GM18507 (cell line): ENCODE measurements around the gene CDHR5.
A peak's percentile ranks its signal among the peaks of the same experiment; 100 is the strongest.

Experiments
- DNase-seq: peaks from one replicate; pipeline ENCODE4 v3.0.0; 2011; ENCODE audit warnings: low read depth; ENCODE audit not compliant: insufficient read length; ENCODE audit errors: extremely low spot score
- FAIRE-seq: peaks from 2 replicates; lab custom pipeline; 2011; peaks lifted over from hg19 to GRCh38; lab: Jason Lieb, UNC

CDHR5 gene

DNA sequence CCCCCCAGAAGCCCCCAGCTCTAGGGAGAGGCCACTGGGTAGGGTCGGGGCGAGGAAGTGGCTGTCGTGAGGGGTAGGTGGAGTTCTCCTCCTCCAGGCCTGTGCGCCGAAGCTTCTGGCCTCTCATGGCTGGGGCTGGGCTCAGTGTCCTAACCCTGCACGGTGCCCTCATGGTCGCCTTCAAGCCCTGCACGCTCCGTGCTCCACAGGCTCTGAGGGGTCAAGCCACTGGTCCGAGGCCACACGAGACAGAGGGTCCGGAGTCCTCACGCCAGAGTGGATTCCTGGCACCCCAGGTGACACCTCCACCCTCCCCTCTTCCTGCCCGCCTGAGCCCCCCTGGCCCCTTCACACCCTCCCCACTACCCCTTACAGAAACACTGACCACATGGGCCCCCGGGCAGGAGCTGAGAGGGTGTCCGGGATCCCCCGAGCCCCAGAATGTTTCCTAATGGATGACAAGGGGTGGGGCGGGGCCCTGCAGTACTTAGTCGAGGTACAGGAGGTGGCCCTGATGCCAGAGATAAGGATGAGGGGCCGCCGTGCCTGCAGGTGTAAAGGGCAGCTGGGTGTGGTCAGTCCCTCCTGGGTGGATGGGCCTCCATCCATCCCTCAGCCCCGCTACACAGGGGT lies 997 bp upstream of the CDHR5 start:
- no peak for FAIRE-seq
- no peak for DNase-seq

DNA sequence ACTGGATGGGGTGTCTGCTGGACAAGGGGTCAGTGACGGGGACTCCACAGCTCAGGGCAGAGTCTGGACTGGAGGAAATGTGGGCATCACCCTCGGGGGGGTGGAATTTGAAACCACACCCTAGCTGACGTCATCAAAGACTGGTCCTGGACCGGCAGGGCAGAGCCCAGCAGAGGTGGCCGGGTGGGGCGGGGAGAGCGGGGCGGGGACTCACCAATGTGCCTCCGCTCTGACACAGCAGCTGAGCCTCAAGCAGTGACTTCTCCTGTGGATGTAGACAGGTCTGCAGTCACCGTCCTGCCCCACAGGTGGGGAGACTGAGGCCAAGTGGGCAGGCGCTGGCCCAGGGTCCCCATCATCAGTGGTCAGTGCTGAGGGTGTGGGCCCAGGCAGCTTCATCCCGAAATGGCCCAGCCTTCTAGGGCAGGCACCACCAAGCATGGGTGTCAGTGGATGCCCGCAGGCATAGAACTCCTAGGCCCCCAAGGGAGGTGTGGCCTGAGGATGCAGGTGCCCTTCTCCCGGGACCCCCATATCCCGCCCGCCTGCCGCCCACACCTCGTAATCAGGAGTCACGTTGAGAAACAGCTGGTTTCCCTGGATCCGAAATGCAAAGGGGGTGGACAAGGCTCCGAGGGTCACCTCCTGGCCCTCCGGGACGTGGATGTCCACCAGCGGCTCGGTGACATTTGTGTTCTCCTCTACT lies 603 bp downstream of the CDHR5 start:
- DNase-seq (no peak), FAIRE-seq (no peak)

DNA sequence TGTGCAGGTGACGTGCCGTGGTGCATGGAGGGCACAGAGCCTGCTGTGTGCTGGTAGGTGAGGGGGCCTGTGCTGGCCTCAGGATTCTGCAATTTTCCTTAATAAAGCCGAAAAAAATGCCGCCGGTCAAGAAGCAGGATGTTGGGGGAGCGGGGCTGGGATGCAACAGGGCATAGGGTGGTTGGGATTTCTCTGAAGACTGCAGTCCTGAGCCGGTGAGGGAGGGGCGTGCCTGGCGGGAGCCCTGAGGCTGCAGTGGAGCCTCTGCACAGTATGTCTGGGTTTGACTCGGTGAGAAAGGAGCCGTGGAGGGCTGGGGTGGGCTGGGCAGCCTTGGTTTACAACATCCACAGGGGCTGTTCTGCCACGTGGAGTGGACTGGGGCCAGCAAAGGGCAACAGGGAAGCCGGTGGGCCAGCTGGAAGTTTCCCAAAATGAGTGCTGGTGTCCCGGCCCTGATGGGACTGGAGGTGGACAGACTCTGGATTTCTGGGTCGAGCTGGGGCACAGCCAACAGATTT lies 1.3 kb downstream of the CDHR5 start:
- DNase-seq (no peak), FAIRE-seq (no peak)

DNA sequence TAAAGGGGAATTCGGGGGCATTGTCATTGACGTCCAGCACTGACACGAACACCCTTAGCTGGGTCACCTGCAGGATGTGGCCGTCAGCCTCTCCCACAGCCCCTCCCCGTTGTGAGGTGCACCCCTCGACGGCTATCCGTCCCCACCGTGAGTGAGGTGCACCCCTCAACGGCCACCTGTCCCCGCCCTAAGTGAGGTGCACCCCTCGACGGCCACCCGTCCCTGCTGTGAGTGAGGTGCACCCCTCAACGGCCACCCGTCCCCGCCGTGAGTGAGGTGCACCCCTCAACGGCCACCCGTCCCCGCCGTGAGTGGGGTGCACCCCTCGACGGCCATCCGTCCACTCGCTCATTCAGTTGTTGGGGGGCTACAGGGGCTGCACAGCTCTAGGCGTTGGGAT lies 2.9 kb downstream of the CDHR5 start:
- no peak for DNase-seq
- no peak for FAIRE-seq

DNA sequence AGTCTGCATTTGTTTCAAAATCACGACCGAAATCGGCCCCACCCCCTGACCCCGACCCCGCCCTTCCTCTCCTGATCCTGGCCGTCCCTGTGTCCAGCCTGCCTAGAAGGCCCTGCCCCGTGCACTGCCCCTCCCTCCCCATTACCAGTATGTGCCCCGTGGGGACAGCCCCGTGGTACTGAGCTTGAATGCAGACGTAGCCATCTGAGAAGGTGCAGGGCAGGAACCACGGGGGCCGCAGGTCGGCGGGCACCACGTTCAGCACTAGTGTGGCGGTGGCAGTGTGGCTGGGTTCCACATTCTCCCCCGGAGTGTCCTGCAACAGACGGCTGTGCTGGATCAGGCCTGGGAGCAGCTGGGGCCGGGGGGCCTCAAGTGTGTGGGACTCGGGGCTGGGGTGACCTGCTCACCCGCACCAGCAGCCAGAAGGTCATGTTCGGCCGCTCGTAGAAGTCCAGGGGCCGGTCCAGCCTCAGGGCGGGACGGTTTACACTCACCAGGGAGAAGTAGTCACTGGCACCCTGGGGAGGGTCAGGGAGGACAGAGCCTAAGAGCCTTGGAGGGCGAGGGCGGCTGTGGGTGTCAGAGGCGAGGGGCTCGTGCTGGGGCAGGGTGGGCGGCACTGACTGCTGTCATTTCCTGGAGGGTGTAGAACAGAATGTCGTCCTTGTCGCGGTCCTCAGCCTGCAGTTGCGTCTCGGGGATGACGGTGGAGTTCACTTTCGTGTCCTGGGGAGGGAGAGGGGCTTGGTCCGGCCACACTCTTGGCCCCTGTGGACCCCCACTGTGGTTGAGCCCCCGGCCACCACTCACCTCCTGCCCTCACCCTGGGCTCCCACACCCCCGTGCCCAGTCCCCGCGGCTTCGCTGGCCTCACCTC lies 3.6 kb downstream of the CDHR5 start:
- DNase-seq = no peak
- FAIRE-seq = no peak

DNA sequence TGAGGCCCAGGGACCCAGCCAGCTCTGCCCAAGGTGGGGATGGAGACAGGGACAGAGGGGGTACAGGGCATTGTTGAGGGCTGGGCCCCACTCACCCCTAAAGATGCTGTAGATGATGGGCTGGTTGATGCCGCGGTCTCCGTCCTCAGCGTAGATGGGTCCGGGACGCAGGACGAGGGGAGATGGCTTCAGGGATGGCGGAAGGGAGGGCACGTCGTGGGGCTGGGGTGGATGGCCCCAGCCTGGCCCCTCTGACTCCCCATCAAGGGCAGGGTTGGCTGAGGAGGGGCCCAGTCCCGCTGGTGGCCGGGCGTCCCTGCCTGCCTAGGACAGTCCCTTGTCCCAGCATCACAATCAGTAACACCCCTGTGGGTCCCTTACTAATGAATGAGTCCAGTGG lies 4.6 kb downstream of the CDHR5 start:
- no peak for DNase-seq
- FAIRE-seq = no peak

DNA sequence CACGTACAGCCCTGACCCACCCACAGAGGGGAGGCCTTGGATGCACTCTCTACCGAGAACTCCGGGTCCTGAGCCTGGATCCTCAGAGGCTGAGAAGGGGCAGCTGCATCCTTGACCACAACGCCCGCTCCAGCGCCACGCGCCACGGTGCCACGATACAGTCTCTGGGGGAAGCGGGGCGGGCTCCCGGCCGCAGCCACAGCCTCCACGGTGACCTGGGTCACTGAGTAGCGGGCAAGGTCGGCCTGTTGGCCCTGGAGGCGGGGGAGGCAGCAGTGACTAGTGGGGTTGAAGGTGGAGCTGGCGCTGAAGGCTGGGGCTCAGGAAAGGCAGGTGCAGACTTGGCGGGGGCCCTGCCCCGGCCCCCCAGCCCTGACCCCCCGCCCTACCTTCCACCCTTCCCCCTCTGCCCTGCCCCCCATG lies 5.1 kb downstream of the CDHR5 start:
- FAIRE-seq (no peak), DNase-seq (no peak)

DNA sequence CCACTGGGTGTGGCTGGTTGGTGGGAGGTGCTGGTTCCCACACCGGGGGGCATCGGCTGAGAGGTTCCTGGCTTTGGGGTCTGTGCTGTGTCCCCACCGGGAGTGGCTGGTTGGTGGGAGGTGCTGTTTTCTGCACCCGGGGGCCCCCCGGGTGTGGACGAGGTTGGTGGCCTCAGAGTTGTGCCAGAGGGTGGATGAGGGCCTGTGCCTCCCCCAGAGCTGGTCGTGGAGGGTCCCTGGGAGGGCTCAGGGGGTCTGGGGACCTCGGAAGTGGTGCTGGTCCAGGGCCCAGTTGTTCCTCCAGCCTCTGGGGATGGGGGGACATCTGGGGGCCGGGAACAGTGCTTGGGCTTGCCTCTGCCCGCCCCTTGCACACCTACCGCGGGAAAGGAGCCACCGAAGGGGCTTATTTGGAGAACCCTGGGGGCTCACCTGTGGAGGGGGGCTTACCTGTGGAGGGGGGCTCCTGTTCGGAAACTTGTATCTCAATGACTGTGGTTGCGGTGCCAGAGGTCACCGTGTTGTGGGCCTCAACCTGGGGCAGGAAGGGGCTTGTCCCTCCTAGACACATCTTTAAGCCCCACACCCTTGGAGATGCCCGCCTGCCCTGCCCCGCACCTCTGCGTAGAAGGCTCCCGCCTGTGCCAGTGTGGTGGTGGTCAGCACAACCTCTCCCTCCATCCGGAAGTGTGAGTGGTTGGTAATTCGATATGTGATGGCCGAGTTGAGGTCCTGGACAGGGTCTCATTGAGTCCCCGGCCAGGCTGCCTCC lies 5.7 kb downstream of the CDHR5 start:
- FAIRE-seq = no peak

DNA sequence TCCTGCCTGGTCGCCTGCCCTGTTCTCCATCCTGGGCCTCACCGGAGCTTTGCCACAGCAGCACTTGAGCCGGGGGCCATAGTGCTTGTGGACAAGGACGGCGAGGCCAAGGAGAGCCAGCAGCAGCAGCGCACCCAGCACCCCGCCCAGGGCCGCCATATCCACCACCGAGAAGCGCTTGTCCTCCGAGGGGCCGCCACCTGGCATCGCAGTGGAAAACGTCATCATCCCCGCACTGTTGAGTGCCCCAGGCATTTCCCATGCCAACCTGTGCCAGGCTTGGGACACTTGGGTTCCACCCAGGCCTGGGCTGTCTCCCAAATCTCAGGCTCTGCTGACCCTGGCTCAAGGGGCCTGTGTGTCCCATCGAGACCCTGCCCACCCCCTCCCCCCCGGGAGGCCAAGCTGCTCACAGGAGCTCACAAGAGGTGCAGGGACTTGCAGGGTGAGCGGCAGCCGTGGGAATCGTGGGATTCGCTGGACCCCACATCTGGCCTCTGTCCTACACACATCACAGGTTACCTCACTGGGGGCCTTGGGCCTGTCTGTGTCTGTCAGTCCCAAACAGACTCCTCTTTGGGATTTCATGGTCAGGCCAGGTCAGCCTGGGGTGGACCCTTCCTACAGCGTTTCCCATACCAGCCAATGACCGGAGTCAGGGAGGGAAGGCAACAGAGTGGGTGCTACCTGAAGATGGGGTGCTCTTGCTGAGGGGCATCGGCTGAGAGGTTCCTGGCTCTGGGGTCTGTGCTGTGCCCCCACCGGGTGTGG lies 6.7 kb downstream of the CDHR5 start:
- no peak for FAIRE-seq
- DNase-seq = no peak

More for the DNA sequence above, 5.7 kb downstream of the CDHR5 start:
- no peak for DNase-seq

DNA sequence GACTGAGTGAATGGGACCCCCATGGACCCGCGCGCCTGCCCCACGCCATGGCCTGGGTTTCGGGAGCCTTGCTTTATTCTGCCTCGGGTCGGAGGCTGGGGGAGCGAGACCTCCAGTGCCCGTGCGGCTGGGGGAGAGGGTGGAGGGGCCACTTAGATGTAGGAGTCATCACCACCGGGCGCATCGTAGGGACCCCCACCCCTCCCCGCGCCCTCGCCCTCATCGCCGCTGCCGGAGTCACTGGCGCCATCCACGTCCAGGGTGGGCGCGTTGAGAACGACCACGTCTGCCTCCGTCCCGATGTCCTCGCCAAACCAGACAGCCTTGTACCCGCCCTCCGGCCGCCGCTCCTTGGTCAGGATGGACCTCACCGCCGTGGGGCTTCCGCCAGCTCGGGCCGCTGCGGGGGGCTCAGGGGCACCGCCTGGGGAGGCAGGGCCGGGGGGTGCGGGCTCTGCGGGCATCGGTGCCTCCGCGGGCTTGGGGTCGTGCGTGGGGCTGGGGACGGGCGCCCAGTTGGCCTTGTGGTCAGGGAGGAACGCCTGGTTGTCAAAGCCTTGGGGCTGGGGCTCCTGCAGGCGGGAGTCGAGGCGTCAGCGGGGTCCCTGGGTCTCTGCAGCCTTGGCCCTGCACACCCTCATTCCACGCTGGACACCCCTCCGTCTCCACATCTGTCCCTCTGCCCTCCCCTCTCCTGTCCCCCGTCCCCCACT lies 7.4 kb downstream of the CDHR5 start:
- no peak for FAIRE-seq

DNA sequence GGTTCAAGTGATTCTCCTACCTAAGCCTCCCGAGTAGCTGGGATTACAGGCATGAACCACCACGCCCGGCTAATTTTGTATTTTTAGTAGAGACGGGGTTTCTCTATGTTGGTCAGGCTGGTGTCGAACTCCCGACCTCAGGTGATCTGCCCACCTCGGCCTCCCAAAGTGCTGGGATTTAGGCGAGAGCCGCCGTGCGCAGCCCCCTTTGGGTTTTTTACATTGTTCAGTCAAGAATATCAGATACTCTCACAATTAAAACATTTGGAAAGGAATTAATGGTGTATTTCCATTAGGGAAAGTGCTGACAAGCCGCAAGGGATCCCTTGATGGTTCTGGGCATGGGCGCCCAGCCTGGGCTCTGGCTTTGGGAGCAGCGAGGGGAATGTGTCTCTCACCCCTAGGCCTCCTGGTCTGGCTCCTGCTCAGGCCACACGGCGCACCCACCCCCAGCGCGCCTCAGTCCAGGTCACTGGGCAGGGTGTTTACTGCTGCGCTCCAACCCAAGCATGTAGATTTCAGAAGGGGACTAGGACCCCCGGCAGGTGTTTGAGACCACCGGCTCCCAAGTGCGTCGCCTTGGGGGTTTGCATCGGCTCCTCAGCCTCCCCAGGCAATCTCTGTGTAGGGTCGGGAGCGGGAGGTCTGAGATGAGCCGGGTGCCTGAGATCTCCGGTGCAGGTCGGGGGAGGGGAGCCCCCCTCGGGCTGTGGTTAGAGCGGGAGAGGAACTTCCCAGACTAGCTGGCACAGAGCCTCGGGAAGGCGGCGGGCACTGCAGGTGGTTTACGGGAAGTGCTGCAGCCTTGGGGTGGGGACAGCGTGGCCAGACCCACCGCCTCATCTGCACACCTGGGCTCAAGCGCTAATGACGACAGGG lies 8.2 kb downstream of the CDHR5 start:
- FAIRE-seq (no peak), DNase-seq (no peak)

More for the DNA sequence above, 7.4 kb downstream of the CDHR5 start:
- no peak for DNase-seq

DNA sequence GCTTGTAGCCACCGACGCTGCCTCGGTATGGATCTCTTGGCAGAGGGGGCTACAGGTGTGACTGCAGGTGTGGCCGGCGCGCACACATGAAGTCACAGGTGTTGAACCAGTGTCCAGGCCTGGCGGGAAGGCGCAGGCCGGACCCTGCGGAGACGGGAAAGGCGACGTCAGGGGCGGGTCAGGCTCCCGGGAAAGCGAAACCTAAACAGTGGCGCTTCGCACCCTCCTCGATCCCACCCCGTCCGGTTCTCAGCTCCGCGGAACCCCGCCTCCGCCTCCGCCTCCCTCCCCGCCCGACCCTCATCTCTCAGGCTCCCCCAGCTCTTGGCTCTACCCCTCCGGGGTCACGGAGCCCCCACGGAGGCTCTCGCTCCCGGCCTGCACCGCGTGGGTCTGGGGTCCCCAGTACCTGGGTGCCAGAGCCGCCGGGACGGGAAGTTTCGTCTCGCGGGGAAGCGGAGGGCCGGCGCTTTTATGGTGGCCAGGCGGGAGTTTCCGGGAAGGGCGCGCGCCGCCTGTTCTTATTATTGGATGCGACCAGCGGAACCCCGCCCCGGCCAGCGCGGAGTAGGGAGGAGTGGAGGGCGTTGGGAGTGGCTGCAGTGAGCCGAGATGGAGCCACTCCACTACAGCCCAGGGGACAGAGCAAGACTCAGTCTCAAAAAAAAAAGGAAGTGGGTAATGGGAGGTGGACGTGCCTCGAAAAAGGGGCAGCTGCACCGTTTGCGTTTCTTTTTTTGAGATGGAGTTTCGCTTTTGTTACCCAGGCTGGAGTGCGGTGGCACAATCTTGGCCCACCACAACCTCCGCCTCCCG lies 9.0 kb downstream of the CDHR5 start, which contains the start of gene IRF7:
TSS of gene IRF7 (minus strand) at position 447 of the 816 bp plus-strand sequence. CDS start 586 bp downstream, outside the sequence.
- FAIRE-seq = peak; percentile 99
- DNase-seq = peak; percentile 87

DNA sequence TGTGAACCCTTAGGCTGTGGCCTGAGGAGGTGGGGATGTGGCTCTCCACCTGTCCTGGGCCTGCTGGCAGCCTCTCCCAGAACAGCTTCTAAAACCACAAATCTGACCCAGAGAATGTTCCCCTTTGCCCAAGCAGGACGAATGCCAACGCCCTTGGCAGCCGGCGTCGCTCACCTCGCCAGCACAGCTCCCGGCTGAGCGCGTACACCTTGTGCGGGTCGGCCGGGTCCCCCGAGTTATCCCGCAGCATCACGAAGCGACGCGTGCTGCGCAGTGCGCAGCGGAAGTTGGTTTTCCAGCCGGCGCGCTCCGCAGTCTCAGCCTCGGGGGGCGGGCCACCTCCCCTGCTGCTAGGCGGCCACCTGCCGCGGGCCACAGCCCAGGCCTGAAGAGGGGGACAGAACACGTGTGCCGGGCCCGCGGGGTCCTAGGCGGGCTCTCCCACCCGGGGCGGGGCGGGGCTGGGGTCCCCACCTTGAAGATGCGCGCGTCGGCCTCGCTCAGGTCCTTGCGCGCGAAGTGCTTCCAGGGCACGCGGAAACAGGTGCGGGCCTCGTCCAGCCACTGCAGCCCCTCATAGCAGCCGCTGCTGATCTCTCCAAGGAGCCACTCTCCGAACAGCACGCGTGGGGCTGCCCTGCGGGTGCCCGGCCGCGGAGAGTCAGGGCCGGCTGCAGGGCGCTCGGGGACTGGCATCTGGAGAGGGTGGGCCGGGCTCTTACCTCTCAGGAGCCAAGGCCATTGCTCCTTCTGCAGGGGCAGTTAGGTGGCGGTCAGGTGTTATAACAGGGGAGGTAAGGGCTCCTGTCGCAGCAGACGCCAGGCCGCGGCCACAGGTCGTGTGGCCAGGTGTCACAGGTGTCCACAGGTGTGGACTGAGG lies 9.9 kb downstream of the CDHR5 start:
- DNase-seq (no peak), FAIRE-seq (no peak)

DNA sequence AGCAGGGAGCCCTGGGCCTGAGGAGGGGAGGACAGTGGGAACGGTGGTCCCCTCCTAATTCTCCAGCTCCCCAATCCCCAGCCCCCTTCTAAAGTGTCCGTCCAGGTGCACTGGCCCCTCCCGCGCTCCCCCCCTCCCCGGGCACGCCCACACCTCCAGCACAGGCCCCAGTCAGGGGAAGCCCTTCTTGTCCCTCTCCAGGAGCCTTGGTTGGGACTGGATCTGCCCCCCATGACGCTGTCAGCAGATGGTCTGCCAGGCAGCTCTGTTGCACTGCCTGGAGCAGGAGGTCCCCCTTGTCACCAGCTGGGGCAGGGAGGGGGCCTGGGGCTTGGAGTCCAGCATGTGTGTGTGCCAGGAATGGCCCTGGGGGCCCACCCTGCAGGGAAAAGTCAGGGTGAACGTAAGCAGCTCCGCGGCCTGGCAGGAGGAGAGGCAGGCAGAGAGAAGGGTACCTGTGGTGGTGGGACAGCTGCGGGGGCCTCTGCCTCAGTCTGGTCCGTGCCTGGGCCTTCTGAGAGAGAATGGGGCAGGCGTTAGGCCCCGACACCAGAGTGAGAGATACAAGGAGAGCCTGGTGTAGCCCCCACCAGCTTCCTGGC lies 10.6 kb downstream of the CDHR5 start:
- DNase-seq (no peak), FAIRE-seq (no peak)

DNA sequence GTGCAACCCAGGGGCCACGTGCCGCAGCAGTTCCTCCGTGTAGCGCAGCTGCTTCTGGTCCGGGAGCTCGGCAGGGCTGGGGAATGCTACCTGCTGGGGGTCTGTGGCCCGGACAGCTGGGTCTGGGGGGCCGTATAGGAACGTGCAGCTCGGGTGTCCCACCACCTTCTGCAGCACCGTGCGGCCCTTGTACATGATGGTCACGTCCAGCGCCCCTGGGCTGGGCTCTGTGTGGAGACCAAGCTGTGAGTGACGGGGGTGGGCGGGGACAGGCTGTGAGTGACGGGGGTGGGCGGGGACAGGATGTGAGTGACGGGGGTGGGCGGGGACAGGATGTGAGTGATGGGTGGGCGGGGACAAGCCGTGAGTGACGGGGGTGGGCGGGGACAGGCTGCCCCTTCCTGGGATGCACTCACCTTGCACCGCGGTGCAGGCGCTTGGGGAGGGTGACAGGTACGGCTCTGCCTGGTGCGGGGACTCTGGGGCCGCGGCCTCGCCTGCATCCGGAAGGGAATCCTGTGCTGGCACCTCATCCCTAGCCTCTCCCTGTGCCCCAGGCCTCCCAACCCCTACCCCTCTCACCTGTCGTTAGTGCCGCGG lies 11.3 kb downstream of the CDHR5 start:
- DNase-seq (peak; percentile 55), FAIRE-seq (peak; percentile 48)
